ENCODE data around the gene HOXB3.

HOXB3 gene

DNA sequence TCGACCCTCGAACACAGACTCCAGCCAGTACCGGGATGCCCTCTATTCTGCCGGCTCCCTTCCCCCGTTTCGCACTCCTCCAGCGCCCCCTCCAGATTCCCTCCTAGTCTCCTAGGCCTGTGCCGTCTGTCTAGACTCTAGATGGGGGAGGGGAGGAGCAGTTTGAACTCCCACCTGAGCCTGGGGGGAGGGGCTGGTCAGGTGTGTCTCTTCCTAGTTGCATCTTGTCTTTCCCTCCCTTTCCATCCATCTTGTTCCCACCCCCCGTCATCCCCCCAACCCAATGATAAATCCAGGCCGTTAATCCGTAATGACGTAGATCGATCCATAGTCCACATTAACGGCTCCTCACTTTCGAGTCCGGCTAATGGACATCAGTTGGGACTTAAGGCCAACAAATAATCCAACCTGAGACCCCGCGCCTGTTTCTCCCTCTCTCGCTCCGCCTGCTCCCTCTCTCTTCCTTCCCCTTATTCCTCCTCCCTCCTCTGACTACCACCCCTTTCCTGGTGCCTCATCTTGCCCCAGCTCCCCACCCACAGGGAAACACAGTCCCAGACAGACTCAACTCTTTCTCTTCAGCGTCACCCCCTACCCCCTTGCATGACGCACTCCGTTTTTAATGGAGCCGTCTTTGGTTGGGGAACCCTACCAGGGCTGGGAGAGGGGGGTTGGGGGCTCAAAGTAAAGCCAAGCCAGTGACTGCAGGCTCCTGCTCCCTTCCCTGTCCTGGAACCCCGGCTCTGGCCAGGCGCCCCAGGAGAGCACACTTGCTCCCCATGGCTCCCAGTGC lies 6.9 kb upstream of the HOXB3 start:
- POLR2A ChIA-PET, result no interaction called here
- CTCF ChIA-PET, result interaction anchor here (0.6 to 2.6 kb wide), 5 partner anchors 96 to 377 kb away, joined by 3 to 10 read pairs (median 3); no protein-coding TSS in a partner anchor
- TF ChIP-seq ZFP69B (tag by site-specific recombination; IDR thresholded peaks at IDR 0.05), result peak; percentile 65
- TF ChIP-seq, protein P1, sequence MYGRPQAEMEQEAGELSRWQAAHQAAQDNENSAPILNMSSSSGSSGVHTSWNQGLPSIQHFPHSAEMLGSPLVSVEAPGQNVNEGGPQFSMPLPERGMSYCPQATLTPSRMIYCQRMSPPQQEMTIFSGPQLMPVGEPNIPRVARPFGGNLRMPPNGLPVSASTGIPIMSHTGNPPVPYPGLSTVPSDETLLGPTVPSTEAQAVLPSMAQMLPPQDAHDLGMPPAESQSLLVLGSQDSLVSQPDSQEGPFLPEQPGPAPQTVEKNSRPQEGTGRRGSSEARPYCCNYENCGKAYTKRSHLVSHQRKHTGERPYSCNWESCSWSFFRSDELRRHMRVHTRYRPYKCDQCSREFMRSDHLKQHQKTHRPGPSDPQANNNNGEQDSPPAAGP (tag by site-specific recombination; IDR thresholded peaks at IDR 0.05), result peak; percentile 91
- TF ChIP-seq, protein P2, sequence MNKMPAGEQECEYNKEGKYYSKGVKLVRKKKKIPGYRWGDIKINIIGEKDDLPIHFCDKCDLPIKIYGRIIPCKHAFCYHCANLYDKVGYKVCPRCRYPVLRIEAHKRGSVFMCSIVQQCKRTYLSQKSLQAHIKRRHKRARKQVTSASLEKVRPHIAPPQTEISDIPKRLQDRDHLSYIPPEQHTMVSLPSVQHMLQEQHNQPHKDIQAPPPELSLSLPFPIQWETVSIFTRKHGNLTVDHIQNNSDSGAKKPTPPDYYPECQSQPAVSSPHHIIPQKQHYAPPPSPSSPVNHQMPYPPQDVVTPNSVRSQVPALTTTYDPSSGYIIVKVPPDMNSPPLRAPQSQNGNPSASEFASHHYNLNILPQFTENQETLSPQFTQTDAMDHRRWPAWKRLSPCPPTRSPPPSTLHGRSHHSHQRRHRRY (tag by site-specific recombination; IDR thresholded peaks at IDR 0.05), result 0 out of 2 replicates have a peak, but pooled peaks have one; percentile 23
- peak; percentile 48; the same call in 1 of the 2 replicates for TF ChIP-seq KLF9 (tag by site-specific recombination; IDR thresholded peaks at IDR 0.05; ENCODE audit: low read depth)
- TF ChIP-seq, protein P3, sequence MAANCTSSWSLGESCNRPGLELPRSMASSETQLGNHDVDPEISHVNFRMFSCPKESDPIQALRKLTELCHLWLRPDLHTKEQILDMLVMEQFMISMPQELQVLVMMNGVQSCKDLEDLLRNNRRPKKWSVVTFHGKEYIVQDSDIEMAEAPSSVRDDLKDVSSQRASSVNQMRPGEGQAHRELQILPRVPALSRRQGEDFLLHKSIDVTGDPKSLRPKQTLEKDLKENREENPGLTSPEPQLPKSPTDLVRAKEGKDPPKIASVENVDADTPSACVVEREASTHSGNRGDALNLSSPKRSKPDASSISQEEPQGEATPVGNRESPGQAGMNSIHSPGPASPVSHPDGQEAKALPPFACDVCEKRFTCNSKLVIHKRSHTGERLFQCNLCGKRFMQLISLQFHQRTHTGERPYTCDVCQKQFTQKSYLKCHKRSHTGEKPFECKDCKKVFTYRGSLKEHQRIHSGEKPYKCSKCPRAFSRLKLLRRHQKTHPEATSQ (tag by site-specific recombination; IDR thresholded peaks at IDR 0.05), result peak; percentile 39; the same call in 1 of the 2 replicates
- peak; percentile 89 for TF ChIP-seq ZNF600 (tag by site-specific recombination; IDR thresholded peaks at IDR 0.05)
- no peak for TF ChIP-seq ZNF510 (tag by site-specific recombination; IDR thresholded peaks at IDR 0.05; ENCODE audit: insufficient replicate concordance)
- no peak for TF ChIP-seq ZNF404 (tag by site-specific recombination; IDR thresholded peaks at IDR 0.05)
- TF ChIP-seq OVOL3 (tag by site-specific recombination; IDR thresholded peaks at IDR 0.05), result peak; percentile 66; the same call in 1 of the 2 replicates
- peak; percentile 43; the same call in 1 of the 2 replicates for TF ChIP-seq GFI1B (tag by site-specific recombination; IDR thresholded peaks at IDR 0.05)
- no peak for TF ChIP-seq ZNF350 (tag by site-specific recombination; IDR thresholded peaks at IDR 0.05)
- 0 out of 2 replicates have a peak, but pooled peaks have one; percentile 7 for TF ChIP-seq ZNF664 (tag by site-specific recombination; IDR thresholded peaks at IDR 0.05)
- TF ChIP-seq ZBTB20 (tag by site-specific recombination; IDR thresholded peaks at IDR 0.05), result peak; percentile 19; the same call in 1 of the 2 replicates
- TF ChIP-seq ZSCAN30 (tag by site-specific recombination; IDR thresholded peaks at IDR 0.05), result peak; percentile 61
- TF ChIP-seq, protein P4, sequence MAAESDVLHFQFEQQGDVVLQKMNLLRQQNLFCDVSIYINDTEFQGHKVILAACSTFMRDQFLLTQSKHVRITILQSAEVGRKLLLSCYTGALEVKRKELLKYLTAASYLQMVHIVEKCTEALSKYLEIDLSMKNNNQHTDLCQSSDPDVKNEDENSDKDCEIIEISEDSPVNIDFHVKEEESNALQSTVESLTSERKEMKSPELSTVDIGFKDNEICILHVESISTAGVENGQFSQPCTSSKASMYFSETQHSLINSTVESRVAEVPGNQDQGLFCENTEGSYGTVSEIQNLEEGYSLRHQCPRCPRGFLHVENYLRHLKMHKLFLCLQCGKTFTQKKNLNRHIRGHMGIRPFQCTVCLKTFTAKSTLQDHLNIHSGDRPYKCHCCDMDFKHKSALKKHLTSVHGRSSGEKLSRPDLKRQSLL (tag by site-specific recombination; IDR thresholded peaks at IDR 0.05), result peak; percentile 1; the same call in 1 of the 2 replicates
- TF ChIP-seq, protein P5, sequence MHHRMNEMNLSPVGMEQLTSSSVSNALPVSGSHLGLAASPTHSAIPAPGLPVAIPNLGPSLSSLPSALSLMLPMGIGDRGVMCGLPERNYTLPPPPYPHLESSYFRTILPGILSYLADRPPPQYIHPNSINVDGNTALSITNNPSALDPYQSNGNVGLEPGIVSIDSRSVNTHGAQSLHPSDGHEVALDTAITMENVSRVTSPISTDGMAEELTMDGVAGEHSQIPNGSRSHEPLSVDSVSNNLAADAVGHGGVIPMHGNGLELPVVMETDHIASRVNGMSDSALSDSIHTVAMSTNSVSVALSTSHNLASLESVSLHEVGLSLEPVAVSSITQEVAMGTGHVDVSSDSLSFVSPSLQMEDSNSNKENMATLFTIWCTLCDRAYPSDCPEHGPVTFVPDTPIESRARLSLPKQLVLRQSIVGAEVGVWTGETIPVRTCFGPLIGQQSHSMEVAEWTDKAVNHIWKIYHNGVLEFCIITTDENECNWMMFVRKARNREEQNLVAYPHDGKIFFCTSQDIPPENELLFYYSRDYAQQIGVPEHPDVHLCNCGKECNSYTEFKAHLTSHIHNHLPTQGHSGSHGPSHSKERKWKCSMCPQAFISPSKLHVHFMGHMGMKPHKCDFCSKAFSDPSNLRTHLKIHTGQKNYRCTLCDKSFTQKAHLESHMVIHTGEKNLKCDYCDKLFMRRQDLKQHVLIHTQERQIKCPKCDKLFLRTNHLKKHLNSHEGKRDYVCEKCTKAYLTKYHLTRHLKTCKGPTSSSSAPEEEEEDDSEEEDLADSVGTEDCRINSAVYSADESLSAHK (tag by site-specific recombination; IDR thresholded peaks at IDR 0.05), result 0 out of 2 replicates have a peak, but pooled peaks have one; percentile 24
- peak; percentile 94 for TF ChIP-seq ZEB2 (tag by site-specific recombination; IDR thresholded peaks at IDR 0.05)
- TF ChIP-seq, protein P6, sequence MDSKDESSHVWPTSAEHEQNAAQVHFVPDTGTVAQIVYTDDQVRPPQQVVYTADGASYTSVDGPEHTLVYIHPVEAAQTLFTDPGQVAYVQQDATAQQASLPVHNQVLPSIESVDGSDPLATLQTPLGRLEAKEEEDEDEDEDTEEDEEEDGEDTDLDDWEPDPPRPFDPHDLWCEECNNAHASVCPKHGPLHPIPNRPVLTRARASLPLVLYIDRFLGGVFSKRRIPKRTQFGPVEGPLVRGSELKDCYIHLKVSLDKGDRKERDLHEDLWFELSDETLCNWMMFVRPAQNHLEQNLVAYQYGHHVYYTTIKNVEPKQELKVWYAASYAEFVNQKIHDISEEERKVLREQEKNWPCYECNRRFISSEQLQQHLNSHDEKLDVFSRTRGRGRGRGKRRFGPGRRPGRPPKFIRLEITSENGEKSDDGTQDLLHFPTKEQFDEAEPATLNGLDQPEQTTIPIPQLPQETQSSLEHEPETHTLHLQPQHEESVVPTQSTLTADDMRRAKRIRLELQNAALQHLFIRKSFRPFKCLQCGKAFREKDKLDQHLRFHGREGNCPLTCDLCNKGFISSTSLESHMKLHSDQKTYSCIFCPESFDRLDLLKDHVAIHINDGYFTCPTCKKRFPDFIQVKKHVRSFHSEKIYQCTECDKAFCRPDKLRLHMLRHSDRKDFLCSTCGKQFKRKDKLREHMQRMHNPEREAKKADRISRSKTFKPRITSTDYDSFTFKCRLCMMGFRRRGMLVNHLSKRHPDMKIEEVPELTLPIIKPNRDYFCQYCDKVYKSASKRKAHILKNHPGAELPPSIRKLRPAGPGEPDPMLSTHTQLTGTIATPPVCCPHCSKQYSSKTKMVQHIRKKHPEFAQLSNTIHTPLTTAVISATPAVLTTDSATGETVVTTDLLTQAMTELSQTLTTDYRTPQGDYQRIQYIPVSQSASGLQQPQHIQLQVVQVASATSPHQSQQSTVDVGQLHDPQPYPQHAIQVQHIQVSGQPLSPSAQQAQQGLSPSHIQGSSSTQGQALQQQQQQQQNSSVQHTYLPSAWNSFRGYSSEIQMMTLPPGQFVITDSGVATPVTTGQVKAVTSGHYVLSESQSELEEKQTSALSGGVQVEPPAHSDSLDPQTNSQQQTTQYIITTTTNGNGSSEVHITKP (tag by site-specific recombination; IDR thresholded peaks at IDR 0.05), result peak; percentile 93
- TF ChIP-seq, protein P7, sequence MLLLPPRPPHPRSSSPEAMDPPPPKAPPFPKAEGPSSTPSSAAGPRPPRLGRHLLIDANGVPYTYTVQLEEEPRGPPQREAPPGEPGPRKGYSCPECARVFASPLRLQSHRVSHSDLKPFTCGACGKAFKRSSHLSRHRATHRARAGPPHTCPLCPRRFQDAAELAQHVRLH (tag by site-specific recombination; IDR thresholded peaks at IDR 0.05), result peak; percentile 60
- peak; percentile 20 for TF ChIP-seq SCRT2 (tag by site-specific recombination; IDR thresholded peaks at IDR 0.05)
- TF ChIP-seq YY1 (tag by site-specific recombination; IDR thresholded peaks at IDR 0.05), result peak; percentile 49; the same call in 1 of the 2 replicates
- 0 out of 2 replicates have a peak, but pooled peaks have one; percentile 43 for TF ChIP-seq BCL11A (tag by site-specific recombination; IDR thresholded peaks at IDR 0.05; ENCODE audit: low read depth)
- TF ChIP-seq ZNF621 (tag by site-specific recombination; IDR thresholded peaks at IDR 0.05), result no peak
- peak; percentile 95 for TF ChIP-seq ZNF629 (tag by site-specific recombination; IDR thresholded peaks at IDR 0.05)
- TF ChIP-seq WT1 (tag by site-specific recombination; IDR thresholded peaks at IDR 0.05), result peak; percentile 80

More for the DNA sequence above, 6.9 kb upstream of the HOXB3 start:
- Histone ChIP-seq H3K27ac (ENCODE audit: extremely low read depth, low read depth, low read length) (peak overlapping the region; percentile 87; the same call in 1 of the 2 replicates), H3K4me1 (ENCODE audit: control insufficient read depth, insufficient read depth, low read length) (peaks cover 46% of the 10 kb centered on the region), H3K9me3 (ENCODE audit: control insufficient read depth, insufficient read depth, low read depth, low read length) (no peaks in the 10 kb centered on the region), H3K36me3 (ENCODE audit: control insufficient read depth in 2 of 2, insufficient read depth in 1 of 2, low read length in 2 of 2) (peaks cover 5 to 37% of the 10 kb centered on the region in 2 experiments; a peak in 1 of 3 replicates), H3K4me3 (ENCODE audit: low read depth, low read length) (peak overlapping the region; percentile 71)

All from HEK293 (cell line).